Testis (tissue), 2 donors: Measurements from ENCODE around the gene HECTD4.

ENCODE experiments used
- CTCF ChIP-seq, 3 experiments: fragments of 450-650 bp in 2 of 3; fragments of 200-600 bp in 1 of 3; sonication (generic) in 1 of 3; IDR thresholded peaks; one replicate each; pipeline ENCODE4 v1.5.1; 2016 to 2019; ENCODE audit warnings: antibody characterized with exemption in 3 of 3, mild to moderate bottlenecking in 2 of 3, moderate library complexity in 1 of 3
- POLR2A ChIP-seq: fragments of 450-650 bp; IDR thresholded peaks from one replicate; pipeline ENCODE4 v1.6.1; 2017; ENCODE audit warnings: antibody characterized with exemption, mild to moderate bottlenecking, moderate library complexity

GRCh38 chr12:112226768-112227167, 155.5 kb downstream of the HECTD4 start:
- TF ChIP-seq CTCF (IDR thresholded peaks at IDR 0.05) (no peak), POLR2A (no peak)
